GM12892 (cell line): ENCODE data around the gene RBPMS2.

Experiments
- DNase-seq: peaks from one replicate; pipeline ENCODE4 v3.0.0; 2011; ENCODE audit not compliant: insufficient read length
- FAIRE-seq: peaks from 2 replicates; lab custom pipeline; 2011; peaks lifted over from hg19 to GRCh38; lab: Jason Lieb, UNC
- POLR2A ChIP-seq: IDR thresholded peaks from 2 replicates; pipeline ENCODE4 v1.6.1; 2011; ENCODE audit warnings: low read depth, low read length, control low read depth
- POLR2AphosphoS5 ChIP-seq: IDR thresholded peaks from 2 replicates; pipeline ENCODE4 v1.6.1; 2011; ENCODE audit warnings: low read depth, low read length, control low read depth
- TAF1 ChIP-seq: IDR thresholded peaks from 2 replicates; pipeline ENCODE4 v1.6.1; 2011; ENCODE audit warnings: low read depth, mild to moderate bottlenecking, control low read depth, low read length, borderline replicate concordance

RBPMS2 gene

GRCh38 chr15:64762546-64762945 is 12.8 kb downstream of the RBPMS2 start:
- DNase-seq (no peak), FAIRE-seq (no peak)
- no peak for TF ChIP-seq TAF1
- TF ChIP-seq POLR2AphosphoS5, result no peak
- no peak for TF ChIP-seq POLR2A

- DNase-seq (no peak), FAIRE-seq (no peak)
- TF ChIP-seq TAF1, result no peak
- no peak for TF ChIP-seq POLR2AphosphoS5
- no peak for TF ChIP-seq POLR2A
Observed at GRCh38 chr15:64761156-64761555, 14.2 kb downstream of the RBPMS2 start.

- no peak for FAIRE-seq
- DNase-seq, result no peak
Observed at GRCh38 chr15:64760056-64760455, 15.3 kb downstream of the RBPMS2 start.

GRCh38 chr15:64755427-64755940 is 19.9 kb downstream of the RBPMS2 start:
- no peak for TF ChIP-seq POLR2A
- no peak for TF ChIP-seq POLR2AphosphoS5
- no peak for TF ChIP-seq TAF1
- no peak for DNase-seq
- FAIRE-seq, result no peak

More at GRCh38 chr15:64760056-64760455, 15.3 kb downstream of the RBPMS2 start:
- TF ChIP-seq POLR2AphosphoS5 (no peak), TAF1 (no peak), POLR2A (no peak)

GRCh38 chr15:64754663-64755426 is 20.5 kb downstream of the RBPMS2 start:
- DNase-seq (no peak), FAIRE-seq (peak; percentile 82)
- TF ChIP-seq TAF1 (0 out of 2 replicates have a peak, but pooled peaks have one; percentile 19), POLR2AphosphoS5 (no peak), POLR2A (0 out of 2 replicates have a peak, but pooled peaks have one; percentile 37)

- FAIRE-seq (peak; percentile 67), DNase-seq (no peak)
- no peak for TF ChIP-seq POLR2A
- TF ChIP-seq POLR2AphosphoS5, result no peak
- no peak for TF ChIP-seq TAF1
Observed at GRCh38 chr15:64753480-64754185, 21.8 kb downstream of the RBPMS2 start.

GRCh38 chr15:64751464-64751863 is 23.9 kb downstream of the RBPMS2 start:
- DNase-seq, result no peak
- TF ChIP-seq POLR2AphosphoS5, result no peak
- no peak for TF ChIP-seq POLR2A
- TF ChIP-seq TAF1, result no peak
- no peak for FAIRE-seq

- FAIRE-seq (no peak), DNase-seq (no peak)
- TF ChIP-seq TAF1, result no peak
- TF ChIP-seq POLR2AphosphoS5, result no peak
Observed at GRCh38 chr15:64749999-64750657, 25.3 kb downstream of the RBPMS2 start.

- no peak for FAIRE-seq
- no peak for DNase-seq
- TF ChIP-seq POLR2AphosphoS5 (no peak), POLR2A (no peak), TAF1 (no peak)
Observed at GRCh38 chr15:64749167-64749566, 26.2 kb downstream of the RBPMS2 start.

- TF ChIP-seq POLR2A (no peak), TAF1 (no peak), POLR2AphosphoS5 (no peak)
- no peak for FAIRE-seq
- DNase-seq, result no peak
Observed at GRCh38 chr15:64748251-64748650, 27.1 kb downstream of the RBPMS2 start.

GRCh38 chr15:64747578-64747977 is 27.8 kb downstream of the RBPMS2 start:
- no peak for DNase-seq
- no peak for TF ChIP-seq TAF1
- no peak for TF ChIP-seq POLR2AphosphoS5
- FAIRE-seq, result no peak
